Measurements from ENCODE around the gene UBE2F. TPM values are rescaled to one million over a fixed set of nuclear protein-coding genes. Genes with fewer than 3 reads are reported as not detected.
"Not testable (repeated sequence)": the region's sequence is repeated elsewhere in the genome, so short reads cannot be mapped to it uniquely, and the experiment has no call there.

Gene UBE2F
- total and polyA plus RNA-seq, 8 donors = 6.4 to 87.0 (median 44.9) TPM; not detected in 1

DNA sequence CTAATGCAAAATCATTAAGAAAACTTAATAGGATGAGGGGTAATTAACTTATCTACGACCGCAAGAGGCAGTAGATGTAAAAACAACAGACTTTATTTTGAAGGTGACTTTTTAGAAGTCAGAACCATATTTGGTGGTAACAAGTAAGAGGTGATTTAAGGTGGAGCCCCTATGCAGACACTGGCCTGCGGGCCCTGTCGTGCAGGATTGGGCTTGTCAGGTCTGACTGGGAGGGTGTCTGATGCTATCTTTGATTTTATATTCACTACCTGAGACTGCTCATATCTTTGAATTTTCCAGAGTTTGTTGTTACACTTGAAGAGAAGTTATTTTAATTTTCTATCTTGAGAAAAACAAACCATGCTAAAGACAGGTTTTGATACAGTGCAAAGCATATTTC is 64.9 kb downstream of the UBE2F start:
- no peak for DNase-seq
- no peak overlapping the region for H3K4me3 ChIP-seq
- intact Hi-C loops (cut with DNase I; ENCODE audit: low total_unique reads) = no loop called here
- no peaks in the 10 kb centered on the region for H3K4me1 ChIP-seq
- H3K27me3 ChIP-seq = no peaks in the 10 kb centered on the region
- peaks cover 26 to 85% (median 82%) of the 10 kb centered on the region in 4 donors for H3K36me3 ChIP-seq
- 92 to 99% (median 96%) methylated on average over 4 of the region's 4 CpGs for WGBS, 5 donors
- TF ChIP-seq POLR2AphosphoS5 (IDR thresholded peaks at IDR 0.05) = no peak
- TF ChIP-seq, protein P1, sequence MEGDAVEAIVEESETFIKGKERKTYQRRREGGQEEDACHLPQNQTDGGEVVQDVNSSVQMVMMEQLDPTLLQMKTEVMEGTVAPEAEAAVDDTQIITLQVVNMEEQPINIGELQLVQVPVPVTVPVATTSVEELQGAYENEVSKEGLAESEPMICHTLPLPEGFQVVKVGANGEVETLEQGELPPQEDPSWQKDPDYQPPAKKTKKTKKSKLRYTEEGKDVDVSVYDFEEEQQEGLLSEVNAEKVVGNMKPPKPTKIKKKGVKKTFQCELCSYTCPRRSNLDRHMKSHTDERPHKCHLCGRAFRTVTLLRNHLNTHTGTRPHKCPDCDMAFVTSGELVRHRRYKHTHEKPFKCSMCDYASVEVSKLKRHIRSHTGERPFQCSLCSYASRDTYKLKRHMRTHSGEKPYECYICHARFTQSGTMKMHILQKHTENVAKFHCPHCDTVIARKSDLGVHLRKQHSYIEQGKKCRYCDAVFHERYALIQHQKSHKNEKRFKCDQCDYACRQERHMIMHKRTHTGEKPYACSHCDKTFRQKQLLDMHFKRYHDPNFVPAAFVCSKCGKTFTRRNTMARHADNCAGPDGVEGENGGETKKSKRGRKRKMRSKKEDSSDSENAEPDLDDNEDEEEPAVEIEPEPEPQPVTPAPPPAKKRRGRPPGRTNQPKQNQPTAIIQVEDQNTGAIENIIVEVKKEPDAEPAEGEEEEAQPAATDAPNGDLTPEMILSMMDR (IDR thresholded peaks at IDR 0.05) = no peak
- TF ChIP-seq POLR2A (IDR thresholded peaks at IDR 0.05) = no peak
- no peak for TF ChIP-seq EP300 (IDR thresholded peaks at IDR 0.05)
- H3K27ac ChIP-seq = no peak overlapping the region
- H3K9me3 ChIP-seq = no peaks in the 10 kb centered on the region

DNA sequence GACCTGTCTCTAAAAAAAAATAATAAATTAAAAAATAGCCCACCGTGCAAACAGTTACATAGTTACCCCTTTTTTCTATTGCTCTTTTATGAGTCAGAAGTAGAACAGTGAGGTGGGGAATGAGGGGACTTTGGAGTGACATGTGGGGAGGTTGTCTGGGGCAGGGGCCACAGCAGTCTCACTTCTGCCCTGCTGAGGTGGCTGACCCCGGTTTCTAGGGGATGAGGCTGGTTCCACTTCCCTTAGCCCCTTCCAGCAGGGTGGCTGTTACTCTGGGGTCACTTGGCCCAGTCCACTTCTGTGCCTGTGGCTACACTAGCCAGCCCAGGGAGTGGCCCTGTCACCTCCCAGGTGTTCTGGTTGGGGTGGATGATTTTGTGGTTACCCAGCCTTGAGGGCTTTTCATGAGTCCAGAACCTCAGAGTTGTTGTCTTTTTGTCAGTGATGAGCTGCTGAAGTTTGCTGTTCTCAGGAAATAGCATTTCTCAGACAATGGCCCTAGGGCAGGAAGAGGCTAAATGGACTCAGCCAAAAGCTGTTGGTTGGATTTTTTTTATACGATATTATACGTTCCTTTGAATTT is 66.0 kb downstream of the UBE2F start:
- WGBS, 5 donors = 60 to 79% (median 69%) methylated on average over 4 of the region's 4 CpGs
- no peak for DNase-seq
- Histone ChIP-seq H3K9me3 (no peaks in the 10 kb centered on the region), H3K27me3 (no peaks in the 10 kb centered on the region), H3K27ac (no peak overlapping the region), H3K4me1 (no peaks in the 10 kb centered on the region), H3K4me3 (no peak overlapping the region), H3K36me3 (peaks cover 33 to 85% (median 82%) of the 10 kb centered on the region in 4 donors)
- intact Hi-C loops (cut with DNase I; ENCODE audit: low total_unique reads) = no loop called here
- TF ChIP-seq, protein P1 (IDR thresholded peaks at IDR 0.05) = no peak
- TF ChIP-seq EP300 (IDR thresholded peaks at IDR 0.05) (no peak), POLR2A (IDR thresholded peaks at IDR 0.05) (no peak), POLR2AphosphoS5 (IDR thresholded peaks at IDR 0.05) (no peak)

DNA sequence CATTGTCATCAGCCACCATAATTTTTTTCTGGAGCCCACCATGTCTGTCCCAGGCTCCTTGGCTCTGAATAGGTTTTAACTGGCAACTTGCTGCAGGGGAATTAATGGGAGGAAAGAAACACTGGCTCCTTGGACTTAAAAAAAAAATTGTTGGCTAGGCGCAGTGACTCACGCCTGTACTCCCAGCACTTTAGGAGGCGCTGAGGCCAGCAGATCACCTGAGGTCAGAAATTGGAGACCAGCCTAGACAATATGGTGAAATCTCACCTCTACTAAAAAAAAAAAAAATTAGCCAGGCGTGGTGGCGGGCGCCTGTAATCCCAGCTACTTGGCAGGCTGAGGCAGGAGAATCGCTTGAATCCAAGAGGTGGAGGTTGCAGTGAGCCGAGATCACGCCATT is 67.2 kb downstream of the UBE2F start:
- intact Hi-C loops (cut with DNase I; ENCODE audit: low total_unique reads) = not testable (repeated sequence)
- 91 to 99% (median 97%) methylated on average over 9 of the region's 9 CpGs for WGBS, 5 donors
- peaks cover 44 to 91% (median 90%) of the 10 kb centered on the region in 4 donors for H3K36me3 ChIP-seq

DNA sequence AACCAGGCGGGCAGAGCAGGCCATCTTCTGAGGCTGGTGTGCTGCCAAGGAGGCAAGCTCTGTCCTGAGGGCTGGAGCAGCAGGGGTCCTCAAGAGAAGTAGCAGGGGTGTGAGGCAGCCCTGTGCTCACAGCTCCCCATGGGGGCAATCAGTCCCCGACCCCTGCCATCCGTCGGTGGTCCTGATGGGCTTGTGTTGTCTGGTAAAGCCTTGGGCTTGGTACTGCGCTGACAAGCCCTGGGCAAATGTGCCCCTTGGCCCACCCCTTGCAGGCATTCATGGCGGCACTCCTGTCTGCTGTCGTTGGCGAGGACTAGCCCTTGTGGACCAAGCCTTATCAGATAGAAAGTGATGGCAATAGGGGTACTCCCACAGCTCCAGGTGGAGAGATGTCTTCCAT is 71.4 kb downstream of the UBE2F start:
- Histone ChIP-seq H3K27ac (no peak overlapping the region), H3K27me3 (no peaks in the 10 kb centered on the region), H3K4me1 (no peaks in the 10 kb centered on the region), H3K36me3 (peaks cover 30 to 95% (median 94%) of the 10 kb centered on the region in 4 donors), H3K4me3 (no peak overlapping the region), H3K9me3 (no peaks in the 10 kb centered on the region)
- DNase-seq = no peak
- no peak for TF ChIP-seq POLR2A (IDR thresholded peaks at IDR 0.05)
- TF ChIP-seq, protein P1 (IDR thresholded peaks at IDR 0.05) = no peak
- no peak for TF ChIP-seq POLR2AphosphoS5 (IDR thresholded peaks at IDR 0.05)
- no peak for TF ChIP-seq EP300 (IDR thresholded peaks at IDR 0.05)
- intact Hi-C loops (cut with DNase I; ENCODE audit: low total_unique reads) = no loop called here
- WGBS, 5 donors = 95 to 99% (median 97%) methylated on average over 7 to 8 of the region's 8 CpGs

More for the DNA sequence above, 67.2 kb downstream of the UBE2F start:
- H3K27me3 ChIP-seq, H3K4me3 ChIP-seq, H3K27ac ChIP-seq, DNase-seq, H3K4me1 ChIP-seq, H3K9me3 ChIP-seq: not testable (repeated sequence)

DNA sequence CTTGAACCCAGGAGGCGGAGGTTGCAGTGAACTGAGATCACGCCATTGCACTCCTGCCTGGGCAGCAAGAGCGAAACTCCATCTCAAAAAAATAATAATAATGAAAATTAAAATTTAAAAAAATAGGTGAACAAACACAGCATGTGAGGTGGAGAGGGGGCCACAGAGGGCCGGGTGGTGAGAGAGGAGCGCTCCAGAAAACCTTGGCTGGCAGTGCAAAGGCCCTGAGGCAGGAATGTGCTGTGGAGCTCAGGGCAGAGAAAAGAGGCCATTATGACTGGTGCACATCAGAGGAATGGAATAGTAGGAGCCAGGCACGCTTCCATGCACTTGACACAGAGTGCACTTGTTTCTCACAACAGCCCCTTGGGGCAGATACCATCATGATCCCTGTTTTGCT is 72.3 kb downstream of the UBE2F start:
- no peak overlapping the region for H3K4me3 ChIP-seq
- H3K36me3 ChIP-seq = peaks cover 30 to 96% (median 95%) of the 10 kb centered on the region in 4 donors
- 89 to 97% (median 93%) methylated on average over 6 of the region's 6 CpGs for WGBS, 5 donors

More for the DNA sequence above, 72.3 kb downstream of the UBE2F start:
- TF ChIP-seq POLR2AphosphoS5 (IDR thresholded peaks at IDR 0.05) (no peak), POLR2A (IDR thresholded peaks at IDR 0.05) (no peak), EP300 (IDR thresholded peaks at IDR 0.05) (no peak)
- TF ChIP-seq, protein P1 (IDR thresholded peaks at IDR 0.05) = no peak
- no peaks in the 10 kb centered on the region for H3K4me1 ChIP-seq
- H3K27ac ChIP-seq = no peak overlapping the region
- no peak for DNase-seq
- no peaks in the 10 kb centered on the region for H3K27me3 ChIP-seq
- no peaks in the 10 kb centered on the region for H3K9me3 ChIP-seq
- intact Hi-C loops (cut with DNase I; ENCODE audit: low total_unique reads) = no loop called here
